Colon (tissue), 2 donors: ENCODE data around the gene ADGRG4.

ENCODE experiments used
- FAIRE-seq: peaks from 2 replicates; lab custom pipeline; 2012; peaks lifted over from hg19 to GRCh38; lab: Jason Lieb, UNC
- donor health status: control.
- donor health status: control.

Gene ADGRG4

DNA sequence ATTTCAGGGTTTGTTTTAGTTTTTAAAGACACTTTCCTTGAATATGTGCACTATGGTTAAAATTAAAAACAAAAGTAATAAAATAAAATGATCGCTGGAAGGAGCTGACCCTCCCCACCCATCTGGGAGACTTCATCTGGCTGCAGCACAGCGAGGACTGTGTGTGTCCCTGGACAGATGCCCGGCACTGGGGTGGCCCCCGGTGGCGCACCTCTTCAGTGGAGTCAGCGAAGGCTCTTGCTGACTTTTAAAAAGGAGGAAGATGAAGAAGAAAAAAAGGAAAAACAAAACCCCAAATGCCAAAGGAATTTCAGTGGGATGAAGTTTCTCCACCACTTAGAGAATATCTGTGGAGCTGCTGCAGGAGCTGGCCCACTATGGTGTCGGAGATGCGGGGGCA is 5.4 kb upstream of the ADGRG4 start:
- FAIRE-seq = no peak

DNA sequence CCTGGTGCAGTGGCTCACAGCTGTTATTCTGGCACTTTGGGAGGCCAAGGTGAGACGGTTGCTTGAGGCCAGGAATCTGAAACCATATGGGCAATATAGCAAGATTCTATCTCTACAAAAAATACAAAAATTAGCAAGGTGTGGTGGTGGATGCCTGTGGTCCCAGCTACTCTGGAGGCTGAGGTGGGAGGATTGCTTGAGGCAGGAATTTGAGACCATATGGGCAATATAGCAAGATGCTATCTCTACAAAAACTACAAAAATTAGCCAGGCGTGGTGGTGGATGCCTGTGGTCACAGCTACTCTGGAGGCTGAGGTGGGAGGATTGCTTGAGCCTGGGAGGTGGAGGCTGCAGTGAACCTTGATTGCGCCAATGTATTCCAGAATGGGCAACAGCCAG is 2.3 kb downstream of the ADGRG4 start:
- no peak for FAIRE-seq

DNA sequence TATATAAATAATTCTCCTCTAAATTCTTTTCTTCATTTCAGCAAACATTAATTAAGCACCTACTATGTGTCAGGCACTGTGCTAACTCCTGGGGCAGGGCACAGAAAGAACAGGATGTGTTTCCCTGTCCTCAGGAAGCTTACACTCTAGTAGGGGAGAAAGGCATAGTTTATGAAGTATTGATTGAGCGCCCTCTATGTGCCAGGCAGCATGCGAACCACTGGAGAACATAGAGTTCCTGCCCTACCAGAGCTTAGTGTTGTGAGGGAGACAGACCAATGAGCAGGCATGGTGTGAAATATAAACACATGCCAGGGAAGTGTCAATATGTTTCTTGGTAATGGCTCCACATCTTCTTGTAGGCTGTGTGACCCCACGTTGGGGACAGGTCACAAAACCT is 3.7 kb downstream of the ADGRG4 start:
- no peak for FAIRE-seq

GRCh38 chrX:136306182-136306581 is 5.4 kb downstream of the ADGRG4 start:
- no peak for FAIRE-seq

DNA sequence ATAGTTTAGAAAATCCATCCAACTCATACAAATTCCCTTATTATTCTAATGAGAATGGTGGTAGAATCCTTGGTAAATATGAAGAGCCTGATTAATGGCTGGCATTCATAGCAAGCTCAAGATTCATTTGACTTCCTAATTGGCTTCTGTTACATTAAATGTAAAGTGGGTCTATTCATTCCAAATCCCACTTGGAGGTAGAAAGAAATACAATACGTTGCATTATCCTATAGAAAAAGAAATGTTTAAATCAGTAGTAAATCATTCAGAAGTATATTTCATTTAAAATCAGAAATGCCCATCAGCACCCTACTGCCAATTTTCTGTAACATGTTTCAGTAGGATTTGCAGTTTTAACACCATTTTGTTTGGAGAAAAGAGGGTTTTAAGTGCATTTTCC is 6.7 kb downstream of the ADGRG4 start:
- FAIRE-seq = no peak

GRCh38 chrX:136310411-136310810 is 9.6 kb downstream of the ADGRG4 start:
- FAIRE-seq = no peak

GRCh38 chrX:136318156-136318555 is 17.4 kb downstream of the ADGRG4 start:
- FAIRE-seq = peak; percentile 38

DNA sequence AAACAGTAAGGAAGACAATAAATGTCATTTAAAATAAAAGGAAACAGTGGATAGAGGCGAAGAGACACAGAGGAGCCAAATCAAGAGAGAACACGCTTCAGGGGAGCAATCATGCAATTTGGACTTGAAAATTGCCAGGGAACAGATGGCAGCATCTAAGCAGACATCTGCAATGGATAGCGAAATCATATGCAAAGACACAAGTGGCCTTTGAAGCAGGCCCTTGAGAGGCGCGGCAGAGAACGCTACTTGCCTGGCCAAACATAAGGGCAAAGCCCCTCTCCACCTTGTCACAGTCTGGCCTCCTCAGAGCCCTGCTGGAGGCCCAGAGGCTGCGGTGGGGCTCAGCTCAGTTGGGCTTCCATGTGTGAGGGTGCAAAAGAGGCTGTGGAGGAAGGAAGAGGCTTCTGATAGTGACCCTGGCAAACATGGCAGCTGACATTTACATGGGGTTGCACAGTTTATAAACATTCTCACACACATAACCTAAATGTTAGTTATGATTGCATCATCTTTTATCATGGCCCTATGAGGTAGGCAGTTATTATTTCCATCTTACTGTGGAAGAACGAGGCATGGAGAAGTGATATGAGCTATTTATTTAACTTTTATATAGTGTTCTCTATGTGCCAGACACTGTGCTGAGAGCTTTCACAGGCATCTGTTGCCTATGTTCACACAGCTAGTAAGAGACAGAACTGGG is 18.3 kb downstream of the ADGRG4 start:
- no peak for FAIRE-seq

- FAIRE-seq = no peak
Measured at GRCh38 chrX:136319600-136319999, 18.8 kb downstream of the ADGRG4 start.

DNA sequence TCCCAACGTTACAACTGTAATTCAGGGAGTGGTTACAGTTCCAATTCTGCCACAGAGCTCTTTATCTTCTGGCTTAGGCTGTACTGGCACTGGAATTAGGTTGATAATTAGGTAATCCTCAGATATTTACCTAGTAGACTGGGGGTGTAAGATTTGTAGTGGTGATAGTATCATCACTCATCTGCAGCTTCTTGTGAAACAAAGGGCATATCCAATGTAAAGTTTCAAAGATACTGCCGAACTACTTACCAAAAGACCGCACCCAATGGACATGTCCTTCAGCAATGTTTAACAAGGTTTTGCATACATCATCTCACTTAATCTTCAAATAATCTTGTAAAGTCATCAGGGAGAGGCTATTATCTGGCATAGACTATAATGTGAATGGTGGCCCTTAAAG is 20.8 kb downstream of the ADGRG4 start:
- no peak for FAIRE-seq

DNA sequence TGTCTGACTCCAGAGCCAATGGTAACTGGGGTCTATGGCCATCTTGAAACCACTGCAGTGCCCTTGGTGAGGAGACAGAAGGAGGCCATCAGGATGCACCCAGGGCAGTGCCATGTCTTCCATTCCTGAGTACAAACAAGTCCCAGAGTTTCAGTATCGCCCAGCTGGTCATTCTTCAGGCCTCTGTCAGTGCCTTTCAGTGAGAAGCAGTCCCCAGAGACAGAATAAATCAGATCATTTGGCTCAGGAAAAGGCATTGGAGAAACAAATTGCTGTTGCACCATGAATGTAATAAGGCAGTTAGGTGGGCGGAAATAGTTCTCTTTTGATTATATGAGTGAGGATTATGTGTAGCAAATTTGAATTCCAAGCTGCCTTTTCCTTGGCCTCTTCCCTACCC is 21.3 kb downstream of the ADGRG4 start:
- no peak for FAIRE-seq

DNA sequence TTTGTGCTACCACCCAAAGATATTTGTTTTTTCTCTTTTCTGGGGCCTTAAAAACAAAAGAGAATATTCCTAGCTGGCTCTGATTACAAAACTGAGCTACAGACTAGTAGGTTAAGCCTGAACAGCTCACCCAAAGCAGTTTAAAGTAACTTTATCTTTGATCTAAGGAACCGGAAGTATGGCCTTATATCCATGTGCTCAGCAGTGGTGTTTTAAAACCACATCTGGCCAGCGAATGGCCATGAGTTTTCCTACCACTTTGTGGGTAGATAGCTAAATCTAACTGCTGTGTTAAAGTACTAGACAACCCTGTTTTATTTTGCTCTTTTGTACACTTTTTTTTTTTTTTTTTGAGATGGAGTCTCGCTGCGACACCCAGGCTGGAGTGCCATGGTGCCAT is 24.6 kb downstream of the ADGRG4 start:
- no peak for FAIRE-seq

- FAIRE-seq = peak; percentile 33
Measured at GRCh38 chrX:136328933-136329332, 28.2 kb downstream of the ADGRG4 start.

- peak; percentile 88 for FAIRE-seq
Measured at GRCh38 chrX:136336623-136337022, 35.9 kb downstream of the ADGRG4 start.

DNA sequence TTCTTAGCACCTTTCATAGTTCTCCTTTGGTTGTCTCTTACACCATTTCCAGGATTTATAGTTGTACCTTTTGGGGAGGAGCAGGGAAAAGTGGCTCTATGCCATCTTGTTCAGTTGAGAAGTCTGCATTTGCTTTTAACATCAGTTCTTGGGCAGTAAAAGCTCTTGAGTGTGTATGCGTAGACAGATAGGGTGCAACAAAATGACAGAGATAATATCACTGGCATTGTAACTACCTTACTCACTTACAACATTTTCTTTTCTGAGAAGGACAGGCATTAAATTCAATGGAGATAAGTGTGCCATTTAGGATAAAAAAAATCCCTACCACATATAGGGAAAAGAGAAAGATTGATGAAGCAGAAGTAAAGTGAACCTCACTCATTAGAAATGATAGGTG is 38.9 kb downstream of the ADGRG4 start:
- FAIRE-seq = no peak

DNA sequence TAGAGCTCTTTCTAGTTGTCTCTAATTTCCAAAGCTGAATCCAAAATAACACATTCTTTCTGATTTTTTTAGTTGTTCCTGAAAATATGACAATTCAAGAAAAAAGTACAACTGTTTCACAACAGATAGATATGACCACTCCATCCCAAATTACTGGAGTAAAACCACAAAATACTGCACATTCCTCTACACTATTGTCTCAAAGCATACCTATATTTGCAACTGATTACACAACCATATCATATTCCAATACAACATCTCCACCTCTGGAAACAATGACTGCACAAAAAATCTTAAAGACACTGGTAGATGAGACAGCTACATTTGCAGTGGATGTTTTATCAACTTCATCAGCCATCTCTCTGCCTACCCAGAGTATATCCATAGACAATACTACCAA is 43.6 kb downstream of the ADGRG4 start:
- FAIRE-seq = no peak

- FAIRE-seq = no peak
Measured at GRCh38 chrX:136346506-136346905, 45.7 kb downstream of the ADGRG4 start.

- no peak for FAIRE-seq
Measured at GRCh38 chrX:136347706-136348105, 46.9 kb downstream of the ADGRG4 start.

DNA sequence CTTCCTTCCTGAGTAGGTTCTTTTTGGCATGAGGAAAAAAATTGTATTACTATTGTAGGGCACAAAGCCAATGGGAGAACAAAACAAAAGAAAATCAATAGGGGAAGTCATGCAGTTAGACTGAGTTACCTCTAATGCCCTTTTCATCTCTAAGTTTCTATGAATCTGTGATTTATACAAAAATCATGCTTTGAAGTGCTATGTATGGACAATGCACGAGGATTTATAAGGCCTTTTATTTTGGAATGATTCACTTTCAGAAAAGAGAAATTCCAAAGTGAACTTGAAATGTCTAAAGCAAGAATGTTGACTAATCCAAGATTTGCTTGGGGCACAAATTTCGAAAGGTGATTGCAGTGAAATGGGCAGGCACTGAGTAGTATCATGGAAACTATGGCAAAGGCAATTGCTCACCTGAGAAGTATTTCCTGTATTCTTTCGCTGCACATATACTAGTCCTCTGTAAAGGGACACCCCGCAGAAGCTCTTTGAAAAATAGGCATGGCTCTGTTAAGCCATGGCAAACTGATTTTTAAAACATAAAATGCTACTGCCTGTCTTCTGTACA is 52.8 kb downstream of the ADGRG4 start:
- no peak for FAIRE-seq

DNA sequence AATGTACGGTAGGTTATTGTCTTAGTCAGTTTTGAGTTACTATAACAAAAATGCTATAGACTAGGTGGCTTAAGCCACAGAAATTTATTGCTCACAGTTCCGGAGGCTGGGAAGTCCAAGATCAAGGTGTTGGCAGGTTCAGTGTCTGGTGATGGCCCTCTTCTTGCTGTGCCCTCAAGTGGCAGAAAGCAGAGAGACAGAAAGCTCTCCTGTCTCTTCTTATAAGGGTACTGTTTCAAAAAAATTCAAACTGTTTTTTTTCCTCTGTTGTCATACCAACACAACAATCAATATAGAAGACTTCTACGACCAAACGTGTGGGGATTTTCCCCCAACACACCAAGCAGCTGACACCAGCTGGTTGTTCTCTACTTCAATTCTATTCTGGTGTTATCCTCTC is 53.4 kb downstream of the ADGRG4 start:
- no peak for FAIRE-seq

- peak; percentile 77 for FAIRE-seq
Measured at GRCh38 chrX:136369377-136369776, 68.6 kb downstream of the ADGRG4 start.

DNA sequence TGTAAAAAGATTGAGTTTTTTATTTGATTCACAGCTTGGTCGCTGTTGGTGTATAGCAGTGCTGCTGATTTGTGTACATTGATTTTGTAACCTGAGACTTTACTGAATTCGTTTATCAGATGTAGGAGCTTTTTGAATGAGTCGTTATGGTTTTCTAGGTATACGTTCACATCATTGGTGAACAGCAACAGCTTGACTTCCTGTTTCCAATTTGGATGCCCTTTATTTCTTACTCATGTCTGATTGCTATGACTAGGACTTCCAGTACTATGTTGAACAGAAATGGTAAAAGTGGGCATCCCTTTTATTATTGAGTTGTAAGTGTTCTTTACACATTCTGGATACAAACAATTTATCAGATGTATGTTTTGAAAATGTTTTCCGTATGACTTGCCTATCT is 76.0 kb downstream of the ADGRG4 start:
- FAIRE-seq = no peak

- peak; percentile 90 for FAIRE-seq
Measured at GRCh38 chrX:136380010-136380769, 79.4 kb downstream of the ADGRG4 start.

- FAIRE-seq = no peak
Measured at GRCh38 chrX:136386173-136386572, 85.4 kb downstream of the ADGRG4 start.
